Fibroblast of lung (primary cell): Measurements from ENCODE around the gene BLOC1S3. TPM values are rescaled to one million over a fixed set of nuclear protein-coding genes. Genes with fewer than 3 reads are reported as not detected.

Source experiments
- DNase-seq, 2 donors: peaks; one replicate each; pipeline versions ENCODE4 v3.0.0 to v3.0.0-alpha.2; 2010; ENCODE audit warnings: low read depth in 2 of 2
- H2AFZ ChIP-seq: 2 replicates; pipeline ENCODE4 v1.5.1; 2012; ENCODE audit warnings: low read length, control low read depth, inconsistent platforms
- H3K27ac ChIP-seq: 2 replicates; pipeline ENCODE4 v1.5.1; 2011; ENCODE audit warnings: low read length, control low read depth; ENCODE audit not compliant: insufficient read depth
- H3K27me3 ChIP-seq: 2 replicates; pipeline ENCODE4 v1.5.1; 2011; ENCODE audit warnings: mild to moderate bottlenecking, low read length; ENCODE audit not compliant: control insufficient read depth, insufficient read depth
- H3K36me3 ChIP-seq: 2 replicates; pipeline ENCODE4 v1.5.1; 2011; ENCODE audit warnings: low read length; ENCODE audit not compliant: control insufficient read depth, insufficient read depth
- H3K4me1 ChIP-seq: 2 replicates; pipeline ENCODE4 v1.5.1; 2011; ENCODE audit warnings: low read length; ENCODE audit not compliant: control insufficient read depth, insufficient read depth; ENCODE audit errors: extremely low read depth
- H3K4me2 ChIP-seq: 2 replicates; pipeline ENCODE4 v1.5.1; 2011; ENCODE audit warnings: low read length, control low read depth; ENCODE audit not compliant: insufficient read depth; ENCODE audit errors: extremely low read depth
- H3K4me3 ChIP-seq, 4 experiments: fragments of 200-600 bp in 1 of 4; sonication (generic) in 1 of 4; replicated peaks in 1 of 4; 2 replicates each; pipeline ENCODE4 v1.5.1; 2011 to 2016; ENCODE audit warnings: low read length in 4 of 4, low read depth in 3 of 4, mild to moderate bottlenecking in 3 of 4, control low read depth in 2 of 4, inconsistent platforms in 1 of 4, mixed read lengths in 1 of 4; ENCODE audit not compliant: insufficient read depth in 1 of 4; ENCODE audit errors: control extremely low read depth in 1 of 4
- H3K79me2 ChIP-seq: 2 replicates; pipeline ENCODE4 v1.5.1; 2012; ENCODE audit warnings: mild to moderate bottlenecking, low read length, inconsistent platforms; ENCODE audit not compliant: control insufficient read depth, insufficient read depth
- H3K9ac ChIP-seq: 2 replicates; pipeline ENCODE4 v1.5.1; 2011; ENCODE audit warnings: mild to moderate bottlenecking, low read length, control low read depth; ENCODE audit not compliant: insufficient read depth
- H3K9me3 ChIP-seq: 2 replicates; pipeline ENCODE4 v1.5.1; 2012; ENCODE audit warnings: low read depth, low read length; ENCODE audit not compliant: control insufficient read depth, insufficient read depth
- H4K20me1 ChIP-seq: 2 replicates; pipeline ENCODE4 v1.5.1; 2011; ENCODE audit warnings: low read length; ENCODE audit not compliant: control insufficient read depth, insufficient read depth; ENCODE audit errors: extremely low read depth
- CTCF ChIP-seq, 2 donors: IDR thresholded peaks in 1 of 2; conservative IDR thresholded peaks in 1 of 2; 1 replicate in 1 of 2; 2 replicates in 1 of 2; pipeline ENCODE4 v1.5.1; 2011 to 2012; ENCODE audit warnings: low read length in 2 of 2, control low read depth in 1 of 2, inconsistent platforms in 1 of 2, low read depth in 1 of 2, mild to moderate bottlenecking in 1 of 2
- EZH2 ChIP-seq: IDR thresholded peaks from 2 replicates; pipeline ENCODE4 v1.5.1; 2012; ENCODE audit warnings: low read length, control low read depth, mild to moderate bottlenecking; ENCODE audit errors: missing control alignments
- polyA plus RNA-seq, 2 donors: library from polyadenylated mRNA; depleted of rRNA in 1 of 2; stranded (reverse) in 1 of 2; unstranded in 1 of 2; fragments of >200 nt; gene quantifications; 2 replicates each; pipeline ENCODE4 v1.2.1, GENCODE V29; 2011 to 2012; ENCODE audit warnings: missing spikeins in 1 of 2
- total RNA-seq: library from RNA; depleted of rRNA; stranded (reverse); fragments of >200 nt; gene quantifications from 2 replicates; pipeline ENCODE4 v1.2.1, GENCODE V29; 2014

BLOC1S3 gene
- total and polyA plus RNA-seq, 2 donors (not counting 1 experiment from before 2014, with no cell fraction given), result 3.8 to 5.6 TPM

- H3K27ac ChIP-seq, result no peak overlapping the region
Measured at GRCh38 chr19:45154064-45154827, 24.3 kb upstream of the BLOC1S3 start.

GRCh38 chr19:45156011-45156630, 22.5 kb upstream of the BLOC1S3 start:
- Histone ChIP-seq H3K4me3 (no peak overlapping the region), H3K79me2 (no peaks in the 10 kb centered on the region), H3K9me3 (no peaks in the 10 kb centered on the region), H3K27me3 (peaks cover 13% of the 10 kb centered on the region), H4K20me1 (no peaks in the 10 kb centered on the region), H2AFZ (no peak overlapping the region), H3K4me2 (no peak overlapping the region), H3K9ac (no peak overlapping the region), H3K4me1 (peaks cover 12% of the 10 kb centered on the region), H3K36me3 (no peaks in the 10 kb centered on the region), H3K27ac (no peak overlapping the region)
- DNase-seq, result no peak
- TF ChIP-seq CTCF (conservative IDR thresholded peaks at IDR 0.05 in 1 of 2, IDR thresholded peaks at IDR 0.05 in 1 of 2; ENCODE audit: low read depth in 1 of 2, low read length in 2 of 2), result no peak
- TF ChIP-seq EZH2, result no peak

More at GRCh38 chr19:45154064-45154827, 24.3 kb upstream of the BLOC1S3 start:
- H3K4me2 ChIP-seq, result no peak overlapping the region
- no peaks in the 10 kb centered on the region for H3K79me2 ChIP-seq
- peak; percentile 77 to 84 for DNase-seq
- peaks cover 12% of the 10 kb centered on the region for H3K4me1 ChIP-seq
- H4K20me1 ChIP-seq, result no peaks in the 10 kb centered on the region
- TF ChIP-seq CTCF (conservative IDR thresholded peaks at IDR 0.05 in 1 of 2, IDR thresholded peaks at IDR 0.05 in 1 of 2; ENCODE audit: low read depth in 1 of 2, low read length in 2 of 2) (no peak), EZH2 (no peak)
- H3K9ac ChIP-seq, result no peak overlapping the region
- H2AFZ ChIP-seq, result no peak overlapping the region
- no peak overlapping the region for H3K4me3 ChIP-seq
- peaks cover 9% of the 10 kb centered on the region for H3K27me3 ChIP-seq
- no peaks in the 10 kb centered on the region for H3K36me3 ChIP-seq
- no peaks in the 10 kb centered on the region for H3K9me3 ChIP-seq

- Histone ChIP-seq H3K79me2 (no peaks in the 10 kb centered on the region), H3K36me3 (no peaks in the 10 kb centered on the region), H3K4me3 (no peak overlapping the region), H3K9ac (no peak overlapping the region), H4K20me1 (no peaks in the 10 kb centered on the region), H2AFZ (no peak overlapping the region), H3K27ac (no peak overlapping the region), H3K4me2 (no peak overlapping the region), H3K9me3 (no peaks in the 10 kb centered on the region), H3K27me3 (peaks cover 15% of the 10 kb centered on the region), H3K4me1 (peaks cover 12% of the 10 kb centered on the region)
- TF ChIP-seq EZH2, result no peak
- TF ChIP-seq CTCF (conservative IDR thresholded peaks at IDR 0.05 in 1 of 2, IDR thresholded peaks at IDR 0.05 in 1 of 2; ENCODE audit: low read depth in 1 of 2, low read length in 2 of 2), result no peak
- DNase-seq, result no peak
Measured at GRCh38 chr19:45156751-45157150, 21.8 kb upstream of the BLOC1S3 start.
